ENCODE data around the gene THADA. TPM values are rescaled to one million over a fixed set of nuclear protein-coding genes. Genes with fewer than 3 reads are reported as not detected.

THADA gene
- total RNA-seq, 1 experiment from 2014 or later: 27.5 TPM

- Mint-ChIP-seq H3K27me3 (ENCODE audit: low read depth) (no peaks in the 10 kb centered on the region), H3K9me3 (no peaks in the 10 kb centered on the region; the same call in 1 of the 2 replicates), H3K4me1 (peaks cover 9% of the 10 kb centered on the region), H3K36me3 (no peaks in the 10 kb centered on the region), H3K27ac (no peak overlapping the region), H3K4me3 (no peak overlapping the region)
- POLR2A ChIA-PET: interaction anchor here (0.5 kb wide), 1 partner anchor 19 kb away, joined by 3 read pairs; no protein-coding TSS in a partner anchor
- no peak for DNase-seq (ENCODE audit: low spot score)
- ATAC-seq: no peak
- CTCF ChIA-PET: interaction anchor here (0.7 kb wide), 1 partner anchor 270 kb away, joined by 3 read pairs; no protein-coding TSS in a partner anchor
- TF ChIP-seq KAT7 (CRISPR knock-in tag; IDR thresholded peaks at IDR 0.05; ENCODE audit: borderline replicate concordance) (no peak), HMGXB4 (CRISPR knock-in tag; IDR thresholded peaks at IDR 0.05) (no peak), ZNF671 (CRISPR knock-in tag; IDR thresholded peaks at IDR 0.05) (no peak), TEAD4 (CRISPR knock-in tag; IDR thresholded peaks at IDR 0.05) (no peak), SOX15 (CRISPR knock-in tag; IDR thresholded peaks at IDR 0.05) (no peak), ZNF396 (CRISPR knock-in tag; IDR thresholded peaks at IDR 0.05; ENCODE audit: borderline replicate concordance) (no peak), HMGA2 (CRISPR knock-in tag; IDR thresholded peaks at IDR 0.05) (no peak), ZNF512 (CRISPR knock-in tag; IDR thresholded peaks at IDR 0.05; ENCODE audit: borderline replicate concordance) (no peak), CREM (CRISPR knock-in tag; IDR thresholded peaks at IDR 0.05) (no peak), ZNF532 (CRISPR knock-in tag; IDR thresholded peaks at IDR 0.05; ENCODE audit: borderline replicate concordance) (no peak), SMAD3 (CRISPR knock-in tag; IDR thresholded peaks at IDR 0.05; ENCODE audit: borderline replicate concordance) (no peak), ETV6 (CRISPR knock-in tag; IDR thresholded peaks at IDR 0.05) (no peak), MAX (CRISPR knock-in tag; IDR thresholded peaks at IDR 0.05) (no peak), RORB (CRISPR knock-in tag; IDR thresholded peaks at IDR 0.05) (no peak)
These were observed 288.8 kb downstream of the THADA start for GRCh38 chr2:43307046-43307445.

- TF ChIP-seq ZSCAN18 (CRISPR knock-in tag; IDR thresholded peaks at IDR 0.05) (no peak), ZNF317 (CRISPR knock-in tag; IDR thresholded peaks at IDR 0.05; ENCODE audit: borderline replicate concordance, low read depth) (no peak), ZNF121 (CRISPR knock-in tag; IDR thresholded peaks at IDR 0.05) (no peak), RELA (CRISPR knock-in tag; IDR thresholded peaks at IDR 0.05; ENCODE audit: borderline replicate concordance) (no peak), AFF4 (CRISPR knock-in tag; IDR thresholded peaks at IDR 0.05; ENCODE audit: borderline replicate concordance) (no peak)
- peaks cover 13% of the 10 kb centered on the region for H3K4me1 Mint-ChIP-seq
- ATAC-seq: no peak
- ChIA-PET CTCF (interaction anchor here (0.7 kb wide), 1 partner anchor 45 kb away, joined by 3 read pairs; no protein-coding TSS in a partner anchor), POLR2A (no interaction called here)
- no peak overlapping the region for H3K4me3 Mint-ChIP-seq
- H3K36me3 Mint-ChIP-seq: no peaks in the 10 kb centered on the region
- H3K27me3 Mint-ChIP-seq (ENCODE audit: low read depth): no peaks in the 10 kb centered on the region
- DNase-seq (ENCODE audit: low spot score): no peak
- no peak overlapping the region for H3K27ac Mint-ChIP-seq
- H3K9me3 Mint-ChIP-seq: no peaks in the 10 kb centered on the region; the same call in 1 of the 2 replicates
These were observed 289.6 kb downstream of the THADA start for GRCh38 chr2:43306197-43306596.
